HepG2 (cell line): ENCODE data around the gene RAB6A. TPM values are rescaled to one million over a fixed set of nuclear protein-coding genes. Genes with fewer than 3 reads are reported as not detected.
A peak's percentile ranks its signal among the peaks of the same experiment; 100 is the strongest.

Experiments used
- ATAC-seq: fragments of 200-7000 bp; cut with Tn5 transposase; 3 replicates; pipeline ENCODE4 v1.9.1; 2020; ENCODE audit warnings: mild to moderate bottlenecking, moderate library complexity
- BruUV-seq: library from RNA; stranded (reverse); fragments of 400-500 nt; replicated peaks from 2 replicates; lab custom pipeline; 2021; lab: Mats Ljungman, UMichigan
- CTCF ChIA-PET: fragments of 300-600 bp; formaldehyde crosslinking; extraction: SDS; loops from one replicate; lab custom pipeline; 2021; ENCODE audit warnings: low total read pairs, inconsistent platforms, low intra/inter-chr PET ratio; lab: Yijun Ruan, JAX
- POLR2A ChIA-PET: fragments of 350-600 bp; sonication (Branson Sonifier 250); formaldehyde crosslinking; loops from one replicate; lab custom pipeline; 2020; ENCODE audit warnings: antibody characterized with exemption, inconsistent platforms; lab: Yijun Ruan, JAX
- DNase-seq: peaks from one replicate; pipeline ENCODE4 v3.0.0-alpha.2; 2015; ENCODE audit warnings: low spot score
- FAIRE-seq: peaks from 3 replicates; lab custom pipeline; 2011; peaks lifted over from hg19 to GRCh38; lab: Jason Lieb, UNC
- H2AFZ ChIP-seq: one replicate; pipeline ENCODE4 v1.6.1; 2011; ENCODE audit warnings: low read length, inconsistent platforms
- H3K27ac ChIP-seq: fragments of 300-600 bp; 3 replicates; pipeline ENCODE4 v1.8.0; 2011; ENCODE audit warnings: mixed run types, mild to moderate bottlenecking, mixed read lengths, low read length, inconsistent platforms; ENCODE audit not compliant: insufficient read depth; ENCODE audit errors: extremely low read length
- H3K27me3 ChIP-seq, 2 experiments: fragments of 200-600 bp in 1 of 2; 2 replicates in 1 of 2; 3 replicates in 1 of 2; pipeline versions ENCODE4 v1.6.0 to v1.8.0; 2011; ENCODE audit warnings: low read length in 2 of 2, mild to moderate bottlenecking in 2 of 2, moderate library complexity in 2 of 2, inconsistent platforms in 1 of 2; ENCODE audit not compliant: insufficient read depth in 2 of 2, control insufficient read depth in 1 of 2
- H3K36me3 ChIP-seq, 2 experiments: fragments of 200-600 bp in 1 of 2; replicated peaks in 1 of 2; 2 replicates in 1 of 2; 3 replicates in 1 of 2; pipeline versions ENCODE4 v1.5.1 to v1.8.0; 2011; ENCODE audit warnings: low read length in 2 of 2, inconsistent platforms in 1 of 2; ENCODE audit not compliant: insufficient read depth in 2 of 2, control insufficient read depth in 1 of 2
- H3K4me1 ChIP-seq: 2 replicates; pipeline ENCODE4 v1.5.1; 2012; ENCODE audit warnings: low read length, inconsistent platforms; ENCODE audit not compliant: insufficient read depth
- H3K4me2 ChIP-seq: 2 replicates; pipeline ENCODE4 v1.6.0; 2011; ENCODE audit warnings: low read depth, low read length, inconsistent platforms
- H3K4me3 ChIP-seq, 3 experiments: fragments of 200-600 bp in 1 of 3; sonication (generic), shearing (Covaris generic) in 1 of 3; replicated peaks in 1 of 3; 2 replicates each; pipeline ENCODE4 v1.5.1; 2011 to 2016; ENCODE audit warnings: low read length in 3 of 3, inconsistent platforms in 2 of 3, low read depth in 2 of 3, mild to moderate bottlenecking in 2 of 3, control low read depth in 1 of 3, mixed read lengths in 1 of 3; ENCODE audit not compliant: insufficient read depth in 1 of 3
- H3K79me2 ChIP-seq: one replicate; pipeline ENCODE4 v1.6.1; 2011; ENCODE audit warnings: low read length, inconsistent platforms; ENCODE audit not compliant: insufficient read depth
- H3K9ac ChIP-seq: 2 replicates; pipeline ENCODE4 v1.6.0; 2011; ENCODE audit warnings: mild to moderate bottlenecking, low read depth, low read length, inconsistent platforms; ENCODE audit not compliant: insufficient read depth
- H3K9me3 ChIP-seq: 2 replicates; pipeline ENCODE4 v1.5.1; 2012; ENCODE audit warnings: mild to moderate bottlenecking, low read length
- H4K20me1 ChIP-seq: 2 replicates; pipeline ENCODE4 v1.6.0; 2011; ENCODE audit warnings: inconsistent platforms, mild to moderate bottlenecking, low read length, moderate library complexity; ENCODE audit not compliant: insufficient read depth
- HMG20A ChIP-seq: IDR thresholded peaks from 2 replicates; pipeline ENCODE4 v1.6.1; 2016; ENCODE audit warnings: borderline replicate concordance
- RFXAP ChIP-seq: sonication (generic); formaldehyde crosslinking; IDR thresholded peaks from 2 replicates; pipeline ENCODE4 v1.4.0; 2020; ENCODE audit warnings: missing genetic modification reagents, borderline replicate concordance
- TBL1XR1 ChIP-seq: fragments of 150-350 bp; IDR thresholded peaks from 2 replicates; pipeline ENCODE4 v1.6.1; 2014; ENCODE audit warnings: borderline replicate concordance, low read length; ENCODE audit not compliant: partially characterized antibody
- ZFP36 ChIP-seq: fragments of 150-350 bp; IDR thresholded peaks from 2 replicates; pipeline ENCODE4 v1.6.1; 2018; ENCODE audit warnings: borderline replicate concordance, low read length, low read depth; ENCODE audit not compliant: partially characterized antibody
- WGBS: methylation state at CpG from one replicate; pipeline ENCODE4 v1.1.6; 2017; ENCODE audit warnings: low lambda C conversion rate; 5-methylcytosine and 5-hydroxymethylcytosine counted together
- in situ Hi-C: cut with HindIII; loops from 2 replicates; pipeline ENCODE4 v1.10.0; 2017; ENCODE audit warnings: low pct_unique_long_range_greater_than_20kb; ENCODE audit not compliant: extremely low pct_ligation_motif_present
- intact Hi-C: fragments of 100-400 bp; cut with micrococcal nuclease; formaldehyde crosslinking; loops from one replicate; pipeline ENCODE4 v1.10.0; 2022; ENCODE audit not compliant: unreplicated experiment
- polyA plus RNA-seq, 8 experiments: library from polyadenylated mRNA; depleted of rRNA in 3 of 8; stranded (reverse) in 7 of 8; unstranded in 1 of 8; fragments of >200 nt; fragmentation: Illumina TruSeq in 4 of 8; extraction: Trizol in 4 of 8; gene quantifications; 2 replicates each; pipeline versions ENCODE4 v1.2.1 to v1.2.3, GENCODE V29; 2011 to 2016; ENCODE audit warnings: low read depth in 4 of 8, missing spikeins in 1 of 8, mixed read lengths in 1 of 8; ENCODE audit not compliant: insufficient read depth in 1 of 8
- total RNA-seq, 5 experiments: library from RNA; depleted of rRNA; stranded (reverse); fragments of >200 nt; fragmentation: Illumina TruSeq; extraction: Trizol; gene quantifications; 2 replicates each; pipeline ENCODE4 v1.2.3, GENCODE V29; 2016; ENCODE audit warnings: low read depth in 1 of 5
- TF ChIP-seq, protein P1 (sequence below), 2 experiments: sonication (generic) in 1 of 2; formaldehyde crosslinking in 1 of 2; IDR thresholded peaks; 2 replicates each; pipeline versions ENCODE4 v1.6.1 to v1.9.0; 2014 to 2022; ENCODE audit warnings: antibody characterized with exemption in 1 of 2, borderline replicate concordance in 1 of 2, inconsistent platforms in 1 of 2, low read depth in 1 of 2, missing genetic modification reagents in 1 of 2

The RAB6A gene
- total and polyA plus RNA-seq, 2 of the 13 experiments (the other 11 are each of a cell fraction or from before 2014, with no cell fraction given) = 74.3 to 121 TPM

DNA sequence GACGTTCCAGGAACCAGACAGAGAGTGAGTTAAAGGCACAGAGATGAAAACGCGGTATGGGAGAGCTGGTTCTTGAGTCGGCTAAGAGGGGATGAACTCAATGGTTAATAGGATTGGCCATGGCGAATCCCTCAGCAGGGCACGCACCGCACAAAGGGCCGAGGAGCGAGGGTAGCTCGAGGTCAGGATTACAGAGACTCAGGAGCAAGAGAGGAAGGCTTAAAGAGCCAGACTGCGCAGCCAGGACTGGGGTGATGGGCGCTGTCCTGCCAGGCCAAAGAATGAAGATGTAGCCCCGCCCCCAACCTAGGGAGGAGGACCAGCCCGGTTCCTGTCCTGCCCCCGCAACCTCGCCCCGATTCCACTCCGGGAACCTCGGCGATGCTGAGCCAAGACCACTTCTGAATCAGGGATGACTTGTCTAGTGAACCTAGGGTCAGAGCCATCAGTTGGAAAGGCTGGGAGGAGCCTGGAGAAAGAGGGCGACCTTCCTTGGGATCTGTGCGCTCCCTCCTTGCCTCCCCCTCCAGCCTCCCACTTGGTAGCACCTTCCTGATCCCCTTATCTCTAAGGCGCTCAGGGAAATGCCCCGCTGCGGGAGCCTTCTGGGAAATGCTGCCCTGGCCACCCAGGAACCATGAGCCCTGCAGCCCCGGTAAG is 114.8 kb downstream of the RAB6A start, which contains the start of gene PLEKHB1:
PLEKHB1 (plus strand) TSS at position 610 of the 660 bp plus-strand sequence; CDS start at position 638, 28 bp downstream.
- peak within 1 kb of the TSS; percentile 33 for H2AFZ ChIP-seq
- H3K27ac ChIP-seq = no peak within 1 kb of the TSS
- intact Hi-C loops = no loop called here
- TF ChIP-seq ZFP36 = no peak
- no peak for TF ChIP-seq RFXAP (CRISPR knock-in tag)
- no peak for TF ChIP-seq TBL1XR1
- TF ChIP-seq HMG20A (CRISPR knock-in tag) = no peak
- TF ChIP-seq, protein P1, sequence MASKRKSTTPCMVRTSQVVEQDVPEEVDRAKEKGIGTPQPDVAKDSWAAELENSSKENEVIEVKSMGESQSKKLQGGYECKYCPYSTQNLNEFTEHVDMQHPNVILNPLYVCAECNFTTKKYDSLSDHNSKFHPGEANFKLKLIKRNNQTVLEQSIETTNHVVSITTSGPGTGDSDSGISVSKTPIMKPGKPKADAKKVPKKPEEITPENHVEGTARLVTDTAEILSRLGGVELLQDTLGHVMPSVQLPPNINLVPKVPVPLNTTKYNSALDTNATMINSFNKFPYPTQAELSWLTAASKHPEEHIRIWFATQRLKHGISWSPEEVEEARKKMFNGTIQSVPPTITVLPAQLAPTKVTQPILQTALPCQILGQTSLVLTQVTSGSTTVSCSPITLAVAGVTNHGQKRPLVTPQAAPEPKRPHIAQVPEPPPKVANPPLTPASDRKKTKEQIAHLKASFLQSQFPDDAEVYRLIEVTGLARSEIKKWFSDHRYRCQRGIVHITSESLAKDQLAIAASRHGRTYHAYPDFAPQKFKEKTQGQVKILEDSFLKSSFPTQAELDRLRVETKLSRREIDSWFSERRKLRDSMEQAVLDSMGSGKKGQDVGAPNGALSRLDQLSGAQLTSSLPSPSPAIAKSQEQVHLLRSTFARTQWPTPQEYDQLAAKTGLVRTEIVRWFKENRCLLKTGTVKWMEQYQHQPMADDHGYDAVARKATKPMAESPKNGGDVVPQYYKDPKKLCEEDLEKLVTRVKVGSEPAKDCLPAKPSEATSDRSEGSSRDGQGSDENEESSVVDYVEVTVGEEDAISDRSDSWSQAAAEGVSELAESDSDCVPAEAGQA (IDR thresholded peaks at IDR 0.05; ENCODE audit: low read depth) = no peak
- TF ChIP-seq, protein P1 (CRISPR knock-in tag; IDR thresholded peaks at IDR 0.05; ENCODE audit: borderline replicate concordance) = no peak
- H3K4me1 ChIP-seq = peaks cover 58% of the 10 kb centered on the region
- 66% methylated on average over 22 of the region's 26 CpGs for WGBS
- no TSS peak for BruUV-seq
- no peaks in the 10 kb centered on the region for H4K20me1 ChIP-seq
- peak within 1 kb of the TSS in 2 of 3 experiments; percentile 5 to 21; a peak in 3 of 6 replicates for H3K4me3 ChIP-seq
- ChIA-PET CTCF (no interaction called here), POLR2A (no interaction called here)
- FAIRE-seq = no peak
- peaks cover 0 to 1% of the 10 kb centered on the region in 2 experiments; a peak in 2 of 5 replicates for H3K27me3 ChIP-seq
- no peak for DNase-seq
- H3K36me3 ChIP-seq = no peaks in the 10 kb centered on the region
- H3K9me3 ChIP-seq = no peaks in the 10 kb centered on the region
- peak within 1 kb of the TSS; percentile 54 for H3K4me2 ChIP-seq
- H3K9ac ChIP-seq = no peak within 1 kb of the TSS
- in situ Hi-C loops = no loop called here
- ATAC-seq = no peak
- peaks cover 2% of the 10 kb centered on the region for H3K79me2 ChIP-seq
